Right lobe of liver (tissue), 4 donors: Measurements from ENCODE around the gene RDX.

Source experiments
- POLR2A ChIP-seq: fragments of 450-650 bp; IDR thresholded peaks from one replicate; pipeline ENCODE4 v1.6.1; 2017; ENCODE audit warnings: antibody characterized with exemption, mild to moderate bottlenecking
- TF ChIP-seq, protein P1 (sequence below), 4 donors: fragments of 200-600 bp in 3 of 4; fragments of 450-650 bp in 1 of 4; IDR thresholded peaks; one replicate each; pipeline versions ENCODE4 v1.5.1 to v1.8.0; 2016 to 2022; ENCODE audit warnings: antibody characterized with exemption in 4 of 4, mild to moderate bottlenecking in 2 of 4
- donor health status: DM: no; HTN: no; CAD: no.
- donor health status: DM: no; HTN: no; CAD: no.
- donor health status: DM: no; HTN: yes; CAD: no.

GRCh38 chr11:110152199-110152598 is 144.2 kb downstream of the RDX start:
- TF ChIP-seq, protein P1, sequence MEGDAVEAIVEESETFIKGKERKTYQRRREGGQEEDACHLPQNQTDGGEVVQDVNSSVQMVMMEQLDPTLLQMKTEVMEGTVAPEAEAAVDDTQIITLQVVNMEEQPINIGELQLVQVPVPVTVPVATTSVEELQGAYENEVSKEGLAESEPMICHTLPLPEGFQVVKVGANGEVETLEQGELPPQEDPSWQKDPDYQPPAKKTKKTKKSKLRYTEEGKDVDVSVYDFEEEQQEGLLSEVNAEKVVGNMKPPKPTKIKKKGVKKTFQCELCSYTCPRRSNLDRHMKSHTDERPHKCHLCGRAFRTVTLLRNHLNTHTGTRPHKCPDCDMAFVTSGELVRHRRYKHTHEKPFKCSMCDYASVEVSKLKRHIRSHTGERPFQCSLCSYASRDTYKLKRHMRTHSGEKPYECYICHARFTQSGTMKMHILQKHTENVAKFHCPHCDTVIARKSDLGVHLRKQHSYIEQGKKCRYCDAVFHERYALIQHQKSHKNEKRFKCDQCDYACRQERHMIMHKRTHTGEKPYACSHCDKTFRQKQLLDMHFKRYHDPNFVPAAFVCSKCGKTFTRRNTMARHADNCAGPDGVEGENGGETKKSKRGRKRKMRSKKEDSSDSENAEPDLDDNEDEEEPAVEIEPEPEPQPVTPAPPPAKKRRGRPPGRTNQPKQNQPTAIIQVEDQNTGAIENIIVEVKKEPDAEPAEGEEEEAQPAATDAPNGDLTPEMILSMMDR (IDR thresholded peaks at IDR 0.05): no peak
- no peak for TF ChIP-seq POLR2A
